ENCODE measurements around the gene BCHE. TPM values are rescaled to one million over a fixed set of nuclear protein-coding genes. Genes with fewer than 3 reads are reported as not detected.

BCHE gene
- total and polyA plus RNA-seq, 2 donors from 2014 or later, result 1.4 to 2.8 TPM

DNA sequence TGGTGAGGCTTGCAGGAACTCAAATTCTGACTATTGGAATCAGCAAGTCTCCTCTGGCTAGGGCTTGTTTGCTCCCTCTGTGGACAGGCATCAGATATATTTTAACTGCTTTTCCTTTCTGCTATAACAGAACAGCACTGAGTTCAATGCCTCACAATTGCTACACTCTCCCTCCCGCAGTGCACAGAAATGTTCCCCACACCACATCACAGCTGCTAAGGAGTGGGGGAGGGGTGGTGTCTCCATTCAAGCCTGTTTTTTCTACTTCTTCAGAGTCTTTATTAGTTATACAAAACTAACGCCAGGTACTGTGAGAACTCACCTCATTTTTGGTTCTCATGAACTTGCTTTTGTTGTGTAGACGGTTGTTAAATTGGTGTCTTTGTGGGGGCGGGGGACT is 68.5 kb downstream of the BCHE start:
- Histone ChIP-seq H3K36me3 (ENCODE audit: control insufficient read depth in 2 of 3, insufficient read depth in 3 of 3, low read length in 3 of 3) (no peaks in the 10 kb centered on the region), H3K27ac (ENCODE audit: low read depth in 2 of 2, low read length in 2 of 2) (no peak overlapping the region), H3K9me3 (ENCODE audit: control insufficient read depth in 2 of 3, insufficient read depth in 1 of 3, low read length in 3 of 3) (no peaks in the 10 kb centered on the region), H3K27me3 (ENCODE audit: control insufficient read depth, insufficient read depth, low read length) (no peaks in the 10 kb centered on the region), H3K4me3 (ENCODE audit: low read length in 3 of 3) (no peak overlapping the region), H3K4me1 (ENCODE audit: control insufficient read depth in 2 of 3, insufficient read depth in 2 of 3, low read depth in 1 of 3, low read length in 3 of 3) (no peaks in the 10 kb centered on the region), H3K9ac (ENCODE audit: low read length in 3 of 3) (no peak overlapping the region)
- TF ChIP-seq, protein P1, sequence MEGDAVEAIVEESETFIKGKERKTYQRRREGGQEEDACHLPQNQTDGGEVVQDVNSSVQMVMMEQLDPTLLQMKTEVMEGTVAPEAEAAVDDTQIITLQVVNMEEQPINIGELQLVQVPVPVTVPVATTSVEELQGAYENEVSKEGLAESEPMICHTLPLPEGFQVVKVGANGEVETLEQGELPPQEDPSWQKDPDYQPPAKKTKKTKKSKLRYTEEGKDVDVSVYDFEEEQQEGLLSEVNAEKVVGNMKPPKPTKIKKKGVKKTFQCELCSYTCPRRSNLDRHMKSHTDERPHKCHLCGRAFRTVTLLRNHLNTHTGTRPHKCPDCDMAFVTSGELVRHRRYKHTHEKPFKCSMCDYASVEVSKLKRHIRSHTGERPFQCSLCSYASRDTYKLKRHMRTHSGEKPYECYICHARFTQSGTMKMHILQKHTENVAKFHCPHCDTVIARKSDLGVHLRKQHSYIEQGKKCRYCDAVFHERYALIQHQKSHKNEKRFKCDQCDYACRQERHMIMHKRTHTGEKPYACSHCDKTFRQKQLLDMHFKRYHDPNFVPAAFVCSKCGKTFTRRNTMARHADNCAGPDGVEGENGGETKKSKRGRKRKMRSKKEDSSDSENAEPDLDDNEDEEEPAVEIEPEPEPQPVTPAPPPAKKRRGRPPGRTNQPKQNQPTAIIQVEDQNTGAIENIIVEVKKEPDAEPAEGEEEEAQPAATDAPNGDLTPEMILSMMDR (IDR thresholded peaks at IDR 0.05; ENCODE audit: borderline replicate concordance, extremely low read depth, insufficient read depth), result no peak
- FAIRE-seq (no peak), DNase-seq (no peak)
- intact Hi-C loops (cut with DNase I), result no loop called here

- no peak overlapping the region for H3K4me3 ChIP-seq (ENCODE audit: low read length in 3 of 3)
- no peak overlapping the region for H3K27ac ChIP-seq (ENCODE audit: low read depth in 2 of 2, low read length in 2 of 2)
- H3K9ac ChIP-seq (ENCODE audit: low read length in 3 of 3), result no peak overlapping the region
- H3K4me1 ChIP-seq (ENCODE audit: control insufficient read depth in 2 of 3, insufficient read depth in 2 of 3, low read depth in 1 of 3, low read length in 3 of 3), result no peaks in the 10 kb centered on the region
- no peaks in the 10 kb centered on the region for H3K9me3 ChIP-seq (ENCODE audit: control insufficient read depth in 2 of 3, insufficient read depth in 1 of 3, low read length in 3 of 3)
- no peaks in the 10 kb centered on the region for H3K27me3 ChIP-seq (ENCODE audit: control insufficient read depth, insufficient read depth, low read length)
- intact Hi-C loops (cut with DNase I), result no loop called here
- DNase-seq (no peak), FAIRE-seq (no peak)
- H3K36me3 ChIP-seq (ENCODE audit: control insufficient read depth in 2 of 3, insufficient read depth in 3 of 3, low read length in 3 of 3), result no peaks in the 10 kb centered on the region
- TF ChIP-seq, protein P1 (IDR thresholded peaks at IDR 0.05; ENCODE audit: borderline replicate concordance, extremely low read depth, insufficient read depth), result no peak
Measured at GRCh38 chr3:165759041-165759440, 78.2 kb downstream of the BCHE start.

DNA sequence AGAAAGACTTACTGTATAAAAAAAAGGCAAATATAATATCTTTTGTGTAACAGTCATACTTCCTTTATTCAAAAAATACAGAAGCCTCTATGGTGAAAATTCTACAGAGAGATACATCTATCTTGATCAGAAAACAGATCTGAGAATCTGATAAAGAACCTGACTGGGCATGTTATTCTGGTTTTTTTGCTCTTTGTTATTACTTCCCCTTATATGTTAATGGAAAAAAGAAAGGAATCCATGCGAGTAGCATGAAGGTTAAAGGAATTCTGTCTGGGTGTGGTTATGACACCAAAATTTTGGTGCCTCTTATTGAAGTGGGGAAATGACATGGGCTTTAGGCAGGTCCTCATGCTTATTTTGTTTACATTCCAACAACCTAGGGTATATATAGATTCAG is 81.7 kb downstream of the BCHE start:
- Histone ChIP-seq H3K4me1 (ENCODE audit: control insufficient read depth in 2 of 3, insufficient read depth in 2 of 3, low read depth in 1 of 3, low read length in 3 of 3) (no peaks in the 10 kb centered on the region), H3K27ac (ENCODE audit: low read depth in 2 of 2, low read length in 2 of 2) (no peak overlapping the region), H3K9ac (ENCODE audit: low read length in 3 of 3) (no peak overlapping the region), H3K4me3 (ENCODE audit: low read length in 3 of 3) (no peak overlapping the region), H3K27me3 (ENCODE audit: control insufficient read depth, insufficient read depth, low read length) (no peaks in the 10 kb centered on the region), H3K9me3 (ENCODE audit: control insufficient read depth in 2 of 3, insufficient read depth in 1 of 3, low read length in 3 of 3) (no peaks in the 10 kb centered on the region), H3K36me3 (ENCODE audit: control insufficient read depth in 2 of 3, insufficient read depth in 3 of 3, low read length in 3 of 3) (no peaks in the 10 kb centered on the region)
- DNase-seq, result no peak
- intact Hi-C loops (cut with DNase I), result no loop called here
- TF ChIP-seq, protein P1 (IDR thresholded peaks at IDR 0.05; ENCODE audit: borderline replicate concordance, extremely low read depth, insufficient read depth), result no peak
- no peak for FAIRE-seq
